Activated gamma-delta T cell (primary cell): ENCODE results near the gene CCDC138.
"Not testable (repeated sequence)": the region's sequence is repeated elsewhere in the genome, so short reads cannot be mapped to it uniquely, and the experiment has no call there.

Source experiments
- DNase-seq: peaks from one replicate; lab custom pipeline; 2025; lab: John Stamatoyannopoulos, UW
- total RNA-seq, 2 donors: gene quantifications; one replicate each; lab custom pipeline; 2026; lab: John Stamatoyannopoulos, UW

Gene CCDC138
- 13.8 to 14.6 reads per million in 2 donors for total RNA-seq

- DNase-seq: peak; percentile 79
Observed at GRCh38 chr2:108786354-108787215, at the start of gene CCDC138. CCDC138 (plus strand) TSS chr2:108786771; CDS start chr2:108786823, 52 bp downstream.

GRCh38 chr2:108757973-108758372 is 28.6 kb upstream of the CCDC138 start:
- DNase-seq: not testable (repeated sequence)

GRCh38 chr2:108762618-108763017 is 24.0 kb upstream of the CCDC138 start:
- DNase-seq: not testable (repeated sequence)

GRCh38 chr2:108766671-108767070 is 19.9 kb upstream of the CCDC138 start:
- not testable (repeated sequence) for DNase-seq

- DNase-seq: not testable (repeated sequence)
Observed at GRCh38 chr2:108767859-108768258, 18.7 kb upstream of the CCDC138 start.

GRCh38 chr2:108776475-108776874 is 10.1 kb upstream of the CCDC138 start:
- DNase-seq: no peak

- no peak for DNase-seq
Observed at GRCh38 chr2:108778857-108779256, 7.7 kb upstream of the CCDC138 start.

- no peak for DNase-seq
Observed at GRCh38 chr2:108786008-108786353, 590 bp upstream of the CCDC138 start.

- no peak for DNase-seq
Observed at GRCh38 chr2:108787216-108787541, 608 bp downstream of the CCDC138 start.

- no peak for DNase-seq
Observed at GRCh38 chr2:108803045-108803736, 16.6 kb downstream of the CCDC138 start.

- no peak for DNase-seq
Observed at GRCh38 chr2:108805032-108805431, 18.5 kb downstream of the CCDC138 start.

GRCh38 chr2:108805782-108806181 is 19.2 kb downstream of the CCDC138 start:
- DNase-seq: no peak

GRCh38 chr2:108806371-108807113 is 20.0 kb downstream of the CCDC138 start:
- no peak for DNase-seq

GRCh38 chr2:108809936-108810335 is 23.4 kb downstream of the CCDC138 start:
- no peak for DNase-seq

GRCh38 chr2:108810993-108811957 is 24.7 kb downstream of the CCDC138 start:
- DNase-seq: no peak

- no peak for DNase-seq
Observed at GRCh38 chr2:108813732-108814131, 27.2 kb downstream of the CCDC138 start.

GRCh38 chr2:108820482-108820881 is 33.9 kb downstream of the CCDC138 start:
- no peak for DNase-seq

- no peak for DNase-seq
Observed at GRCh38 chr2:108823286-108823685, 36.7 kb downstream of the CCDC138 start.

GRCh38 chr2:108824316-108825070 is 37.9 kb downstream of the CCDC138 start:
- DNase-seq: no peak

GRCh38 chr2:108825254-108825653 is 38.7 kb downstream of the CCDC138 start:
- DNase-seq: no peak

- DNase-seq: no peak
Observed at GRCh38 chr2:108825736-108826135, 39.2 kb downstream of the CCDC138 start.
